GM23338 (cell line): ENCODE measurements around the gene MIB2. TPM values are rescaled to one million over a fixed set of nuclear protein-coding genes. Genes with fewer than 3 reads are reported as not detected.

Experiments used
- ATAC-seq: fragments of 200-7000 bp; cut with Tn5 transposase; 3 replicates; pipeline ENCODE4 v1.9.1; 2020
- DNase-seq: peaks from one replicate; pipeline ENCODE4 v3.0.0-alpha.2; 2015; ENCODE audit warnings: low spot score
- H2AFZ ChIP-seq: fragments of 200-600 bp; sonication (generic); 2 replicates; pipeline ENCODE4 v1.8.0; 2016; ENCODE audit warnings: antibody characterized with exemption, mild to moderate bottlenecking, moderate library complexity
- H3F3A ChIP-seq: fragments of 200-600 bp; sonication (generic); replicated peaks from 2 replicates; pipeline ENCODE4 v1.8.0; 2017; ENCODE audit warnings: antibody characterized with exemption, mixed run types, low read depth
- H3K27ac ChIP-seq: fragments of 200-600 bp; sonication (generic); 2 replicates; pipeline ENCODE4 v1.6.1; 2016; ENCODE audit warnings: low read depth
- H3K27me3 ChIP-seq: fragments of 200-600 bp; sonication (generic); 2 replicates; pipeline ENCODE4 v1.8.0; 2016; ENCODE audit warnings: mild to moderate bottlenecking, mixed run types, moderate library complexity; ENCODE audit not compliant: insufficient read depth
- H3K36me3 ChIP-seq: fragments of 200-600 bp; sonication (generic); 2 replicates; pipeline ENCODE4 v1.8.0; 2016; ENCODE audit warnings: mild to moderate bottlenecking; ENCODE audit not compliant: insufficient read depth
- H3K4me1 ChIP-seq: fragments of 200-600 bp; sonication (generic); 2 replicates; pipeline ENCODE4 v1.8.0; 2016; ENCODE audit warnings: mild to moderate bottlenecking, moderate library complexity; ENCODE audit not compliant: insufficient read depth
- H3K4me2 ChIP-seq: fragments of 200-600 bp; sonication (generic); 2 replicates; pipeline ENCODE4 v1.7.1; 2017; ENCODE audit warnings: mixed run types
- H3K4me3 ChIP-seq: fragments of 200-600 bp; sonication (generic); 2 replicates; pipeline ENCODE4 v1.6.1; 2016; ENCODE audit warnings: mixed run types
- H3K79me2 ChIP-seq: fragments of 200-600 bp; sonication (generic); replicated peaks from 2 replicates; pipeline ENCODE4 v1.8.0; 2017; ENCODE audit warnings: mild to moderate bottlenecking; ENCODE audit not compliant: insufficient read depth
- H3K9me2 ChIP-seq: fragments of 200-600 bp; sonication (generic); 2 replicates; pipeline ENCODE4 v1.8.0; 2017; ENCODE audit not compliant: insufficient read depth
- H4K20me1 ChIP-seq: fragments of 200-600 bp; sonication (generic); replicated peaks from 2 replicates; pipeline ENCODE4 v1.8.0; 2017; ENCODE audit warnings: mild to moderate bottlenecking; ENCODE audit not compliant: insufficient read depth
- H3K27ac Mint-ChIP-seq: 2 replicates; pipeline ENCODE4 v1.8.0; 2020; ENCODE audit warnings: inconsistent platforms, mild to moderate bottlenecking, moderate library complexity, mixed read lengths
- H3K27me3 Mint-ChIP-seq: 3 replicates; pipeline ENCODE4 v1.8.0; 2022; ENCODE audit warnings: low read depth, mild to moderate bottlenecking, moderate library complexity, mixed read lengths, inconsistent platforms; ENCODE audit not compliant: insufficient read depth, poor library complexity
- H3K36me3 Mint-ChIP-seq: 3 replicates; pipeline ENCODE4 v1.8.0; 2021; ENCODE audit warnings: low read depth, mild to moderate bottlenecking, inconsistent platforms, moderate library complexity, mixed read lengths
- H3K4me1 Mint-ChIP-seq: 3 replicates; pipeline ENCODE4 v1.8.0; 2020; ENCODE audit warnings: mild to moderate bottlenecking, inconsistent platforms, mixed read lengths
- H3K4me3 Mint-ChIP-seq: 3 replicates; pipeline ENCODE4 v1.8.0; 2021; ENCODE audit warnings: moderate library complexity, mild to moderate bottlenecking, inconsistent platforms, mixed read lengths
- H3K9me3 Mint-ChIP-seq: 3 replicates; pipeline ENCODE4 v1.8.0; 2020; ENCODE audit warnings: moderate library complexity, mild to moderate bottlenecking, inconsistent platforms, mixed read lengths
- CREB1 ChIP-seq: fragments of 250-450 bp; sonication (Bioruptor Pico); IDR thresholded peaks from 2 replicates; pipeline ENCODE4 v1.5.0; 2020; ENCODE audit warnings: low read depth, mild to moderate bottlenecking, moderate library complexity
- ETS1 ChIP-seq: IDR thresholded peaks from 2 replicates; pipeline ENCODE4 v1.6.1; 2016; ENCODE audit warnings: antibody characterized with exemption
- EZH2 ChIP-seq: fragments of 200-600 bp; sonication (generic); IDR thresholded peaks from one replicate; pipeline ENCODE4 v1.8.0; 2017; ENCODE audit warnings: antibody characterized with exemption, mild to moderate bottlenecking, low read depth; ENCODE audit not compliant: unreplicated experiment
- POLR2AphosphoS5 ChIP-seq: IDR thresholded peaks from 2 replicates; pipeline ENCODE4 v1.6.1; 2016; ENCODE audit warnings: antibody characterized with exemption, low read depth
- REST ChIP-seq: IDR thresholded peaks from one replicate; pipeline ENCODE4 v1.6.1; 2018; ENCODE audit warnings: antibody characterized with exemption; ENCODE audit not compliant: unreplicated experiment
- ZNF114 ChIP-seq: fragments of 250-450 bp; sonication (Bioruptor Pico); IDR thresholded peaks from 2 replicates; pipeline ENCODE4 v1.5.0; 2020; ENCODE audit warnings: mild to moderate bottlenecking, moderate library complexity
- polyA plus RNA-seq: library from polyadenylated mRNA; unstranded; fragments of >200 nt; fragmentation: Nextera tagmentation; extraction: Ambion mirVana; gene quantifications from 2 replicates; pipeline ENCODE4 v1.2.1, GENCODE V29; 2016
- total RNA-seq: library from RNA; depleted of rRNA; stranded (reverse); fragments of >200 nt; shearing (Covaris generic); gene quantifications from 2 replicates; pipeline ENCODE4 v1.2.3, GENCODE V29; 2014
- TF ChIP-seq, protein P1 (sequence below), 2 experiments: fragments of 200-600 bp in 1 of 2; sonication (generic) in 1 of 2; conservative IDR thresholded peaks; 2 replicates each; pipeline versions ENCODE4 v1.5.1 to v1.6.1; 2016 to 2017; ENCODE audit warnings: antibody characterized with exemption in 2 of 2, low read depth in 2 of 2, mild to moderate bottlenecking in 2 of 2, moderate library complexity in 1 of 2

Gene MIB2
- total and polyA plus RNA-seq, 2 experiments from 2014 or later, result 82.6 to 104 TPM

GRCh38 chr1:1599030-1599934, 16.0 kb upstream of the MIB2 start:
- H3K36me3 ChIP-seq, result no peaks in the 10 kb centered on the region
- H3K27me3 Mint-ChIP-seq, result peaks cover 41% of the 10 kb centered on the region

More at GRCh38 chr1:1599030-1599934, 16.0 kb upstream of the MIB2 start:
- no peak for TF ChIP-seq ETS1
- no peak for TF ChIP-seq ZNF114
- 0 out of 2 replicates have a peak, but pooled peaks have one; percentile 38 for TF ChIP-seq POLR2AphosphoS5
- TF ChIP-seq, protein P1, sequence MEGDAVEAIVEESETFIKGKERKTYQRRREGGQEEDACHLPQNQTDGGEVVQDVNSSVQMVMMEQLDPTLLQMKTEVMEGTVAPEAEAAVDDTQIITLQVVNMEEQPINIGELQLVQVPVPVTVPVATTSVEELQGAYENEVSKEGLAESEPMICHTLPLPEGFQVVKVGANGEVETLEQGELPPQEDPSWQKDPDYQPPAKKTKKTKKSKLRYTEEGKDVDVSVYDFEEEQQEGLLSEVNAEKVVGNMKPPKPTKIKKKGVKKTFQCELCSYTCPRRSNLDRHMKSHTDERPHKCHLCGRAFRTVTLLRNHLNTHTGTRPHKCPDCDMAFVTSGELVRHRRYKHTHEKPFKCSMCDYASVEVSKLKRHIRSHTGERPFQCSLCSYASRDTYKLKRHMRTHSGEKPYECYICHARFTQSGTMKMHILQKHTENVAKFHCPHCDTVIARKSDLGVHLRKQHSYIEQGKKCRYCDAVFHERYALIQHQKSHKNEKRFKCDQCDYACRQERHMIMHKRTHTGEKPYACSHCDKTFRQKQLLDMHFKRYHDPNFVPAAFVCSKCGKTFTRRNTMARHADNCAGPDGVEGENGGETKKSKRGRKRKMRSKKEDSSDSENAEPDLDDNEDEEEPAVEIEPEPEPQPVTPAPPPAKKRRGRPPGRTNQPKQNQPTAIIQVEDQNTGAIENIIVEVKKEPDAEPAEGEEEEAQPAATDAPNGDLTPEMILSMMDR (conservative IDR thresholded peaks at IDR 0.05; ENCODE audit: low read depth in 2 of 2), result peak; percentile 38 to 67; a peak in 2 of 4 replicates
- TF ChIP-seq REST, result no peak
- TF ChIP-seq CREB1 (CRISPR knock-in tag), result peak; percentile 72
- no peak for TF ChIP-seq EZH2
- Histone ChIP-seq H3F3A (peaks cover 5% of the 10 kb centered on the region; the same call in 1 of the 2 replicates), H3K4me3 (peak overlapping the region; percentile 52), H3K4me2 (peak overlapping the region; percentile 74), H3K27ac (no peak overlapping the region), H4K20me1 (no peaks in the 10 kb centered on the region), H3K27me3 (peaks cover 34% of the 10 kb centered on the region), H3K4me1 (no peaks in the 10 kb centered on the region; the same call in 1 of the 2 replicates), H3K9me2 (no peaks in the 10 kb centered on the region), H2AFZ (peak overlapping the region; percentile 87; the same call in 1 of the 2 replicates), H3K79me2 (no peaks in the 10 kb centered on the region)
- H3K4me3 Mint-ChIP-seq, result peak overlapping the region; percentile 78
- no peaks in the 10 kb centered on the region for H3K36me3 Mint-ChIP-seq
- H3K4me1 Mint-ChIP-seq, result peaks cover 11% of the 10 kb centered on the region; the same call in 2 of the 3 replicates
- H3K9me3 Mint-ChIP-seq, result no peaks in the 10 kb centered on the region
- no peak overlapping the region for H3K27ac Mint-ChIP-seq
- peak; percentile 27 for ATAC-seq
- DNase-seq, result peak; percentile 78
